Mucosa of stomach (tissue), 1 donor: Measurements from ENCODE around the gene PPM1F.

Source experiments
- H3K27me3 ChIP-seq: one replicate; pipeline ENCODE4 v1.7.0; 2013; ENCODE audit warnings: mild to moderate bottlenecking, low read length; ENCODE audit not compliant: control insufficient read depth, insufficient read depth
- H3K36me3 ChIP-seq: one replicate; pipeline ENCODE4 v1.7.0; 2013; ENCODE audit warnings: low read length; ENCODE audit not compliant: control insufficient read depth, insufficient read depth
- H3K4me1 ChIP-seq: one replicate; pipeline ENCODE4 v1.7.0; 2013; ENCODE audit warnings: mild to moderate bottlenecking, low read length; ENCODE audit not compliant: control insufficient read depth, insufficient read depth
- H3K4me3 ChIP-seq: one replicate; pipeline ENCODE4 v1.7.0; 2013; ENCODE audit warnings: low read length
- H3K9ac ChIP-seq: one replicate; pipeline ENCODE4 v1.7.0; 2013; ENCODE audit warnings: mild to moderate bottlenecking, low read length, moderate library complexity
- H3K9me3 ChIP-seq: one replicate; pipeline ENCODE4 v1.7.0; 2013; ENCODE audit warnings: mild to moderate bottlenecking, low read length, moderate library complexity; ENCODE audit not compliant: control insufficient read depth
- donor health status: Pancreatic carcinoma.

Gene PPM1F

GRCh38 chr22:21931056-21931455 lies 21.6 kb downstream of the PPM1F start:
- H3K4me3 ChIP-seq = no peak overlapping the region
- H3K9ac ChIP-seq = no peak overlapping the region
- H3K36me3 ChIP-seq = peaks cover 9% of the 10 kb centered on the region
- no peaks in the 10 kb centered on the region for H3K27me3 ChIP-seq
- H3K9me3 ChIP-seq = no peaks in the 10 kb centered on the region
- H3K4me1 ChIP-seq = no peaks in the 10 kb centered on the region

- Histone ChIP-seq H3K9me3 (no peaks in the 10 kb centered on the region), H3K36me3 (peaks cover 9% of the 10 kb centered on the region), H3K4me3 (no peak overlapping the region), H3K9ac (no peak overlapping the region), H3K27me3 (no peaks in the 10 kb centered on the region), H3K4me1 (no peaks in the 10 kb centered on the region)
These were observed 23.4 kb downstream of the PPM1F start for GRCh38 chr22:21929253-21929652.

- no peaks in the 10 kb centered on the region for H3K9me3 ChIP-seq
- H3K36me3 ChIP-seq = peaks cover 9% of the 10 kb centered on the region
- H3K4me1 ChIP-seq = no peaks in the 10 kb centered on the region
- no peak overlapping the region for H3K9ac ChIP-seq
- no peaks in the 10 kb centered on the region for H3K27me3 ChIP-seq
- H3K4me3 ChIP-seq = no peak overlapping the region
These were observed 24.6 kb downstream of the PPM1F start for GRCh38 chr22:21928048-21928447.

GRCh38 chr22:21927174-21927823 lies 25.3 kb downstream of the PPM1F start:
- Histone ChIP-seq H3K9me3 (no peaks in the 10 kb centered on the region), H3K9ac (no peak overlapping the region), H3K4me1 (no peaks in the 10 kb centered on the region), H3K36me3 (peaks cover 7% of the 10 kb centered on the region), H3K27me3 (no peaks in the 10 kb centered on the region), H3K4me3 (no peak overlapping the region)

GRCh38 chr22:21926728-21927127 lies 25.9 kb downstream of the PPM1F start:
- Histone ChIP-seq H3K4me3 (no peak overlapping the region), H3K36me3 (peaks cover 5% of the 10 kb centered on the region), H3K27me3 (no peaks in the 10 kb centered on the region), H3K9ac (no peak overlapping the region), H3K4me1 (no peaks in the 10 kb centered on the region), H3K9me3 (no peaks in the 10 kb centered on the region)

- H3K9ac ChIP-seq = no peak overlapping the region
- no peaks in the 10 kb centered on the region for H3K9me3 ChIP-seq
- H3K4me1 ChIP-seq = no peaks in the 10 kb centered on the region
- H3K27me3 ChIP-seq = no peaks in the 10 kb centered on the region
- H3K4me3 ChIP-seq = no peak overlapping the region
- H3K36me3 ChIP-seq = no peaks in the 10 kb centered on the region
These were observed 29.5 kb downstream of the PPM1F start for GRCh38 chr22:21923163-21923561.

GRCh38 chr22:21922370-21923162 lies 30.1 kb downstream of the PPM1F start:
- Histone ChIP-seq H3K4me3 (no peak overlapping the region), H3K9ac (no peak overlapping the region), H3K36me3 (no peaks in the 10 kb centered on the region)

GRCh38 chr22:21921729-21922128 lies 30.9 kb downstream of the PPM1F start:
- H3K27me3 ChIP-seq = no peaks in the 10 kb centered on the region
- no peaks in the 10 kb centered on the region for H3K4me1 ChIP-seq
- no peak overlapping the region for H3K9ac ChIP-seq
- no peaks in the 10 kb centered on the region for H3K9me3 ChIP-seq
- H3K4me3 ChIP-seq = no peak overlapping the region
- no peaks in the 10 kb centered on the region for H3K36me3 ChIP-seq

More at GRCh38 chr22:21922370-21923162, 30.1 kb downstream of the PPM1F start:
- Histone ChIP-seq H3K9me3 (no peaks in the 10 kb centered on the region), H3K4me1 (no peaks in the 10 kb centered on the region), H3K27me3 (no peaks in the 10 kb centered on the region)

- Histone ChIP-seq H3K27me3 (no peaks in the 10 kb centered on the region), H3K36me3 (no peaks in the 10 kb centered on the region), H3K4me1 (no peaks in the 10 kb centered on the region), H3K4me3 (no peak overlapping the region), H3K9ac (no peak overlapping the region), H3K9me3 (no peaks in the 10 kb centered on the region)
These were observed 31.4 kb downstream of the PPM1F start for GRCh38 chr22:21921184-21921721.

- H3K9me3 ChIP-seq = no peaks in the 10 kb centered on the region
- H3K4me1 ChIP-seq = no peaks in the 10 kb centered on the region
- no peak overlapping the region for H3K9ac ChIP-seq
- H3K36me3 ChIP-seq = no peaks in the 10 kb centered on the region
- no peaks in the 10 kb centered on the region for H3K27me3 ChIP-seq
- H3K4me3 ChIP-seq = no peak overlapping the region
These were observed 32.1 kb downstream of the PPM1F start for GRCh38 chr22:21920341-21921183.

- Histone ChIP-seq H3K4me1 (no peaks in the 10 kb centered on the region), H3K9me3 (no peaks in the 10 kb centered on the region), H3K4me3 (no peak overlapping the region), H3K9ac (no peak overlapping the region), H3K27me3 (no peaks in the 10 kb centered on the region), H3K36me3 (no peaks in the 10 kb centered on the region)
These were observed 32.9 kb downstream of the PPM1F start for GRCh38 chr22:21919526-21920307.
